ENCODE results near the gene RAB15. TPM values are rescaled to one million over a fixed set of nuclear protein-coding genes. Genes with fewer than 3 reads are reported as not detected.

The RAB15 gene
- polyA plus RNA-seq, 3 donors, result 0.09 to 0.14 (median 0.09) TPM

DNA sequence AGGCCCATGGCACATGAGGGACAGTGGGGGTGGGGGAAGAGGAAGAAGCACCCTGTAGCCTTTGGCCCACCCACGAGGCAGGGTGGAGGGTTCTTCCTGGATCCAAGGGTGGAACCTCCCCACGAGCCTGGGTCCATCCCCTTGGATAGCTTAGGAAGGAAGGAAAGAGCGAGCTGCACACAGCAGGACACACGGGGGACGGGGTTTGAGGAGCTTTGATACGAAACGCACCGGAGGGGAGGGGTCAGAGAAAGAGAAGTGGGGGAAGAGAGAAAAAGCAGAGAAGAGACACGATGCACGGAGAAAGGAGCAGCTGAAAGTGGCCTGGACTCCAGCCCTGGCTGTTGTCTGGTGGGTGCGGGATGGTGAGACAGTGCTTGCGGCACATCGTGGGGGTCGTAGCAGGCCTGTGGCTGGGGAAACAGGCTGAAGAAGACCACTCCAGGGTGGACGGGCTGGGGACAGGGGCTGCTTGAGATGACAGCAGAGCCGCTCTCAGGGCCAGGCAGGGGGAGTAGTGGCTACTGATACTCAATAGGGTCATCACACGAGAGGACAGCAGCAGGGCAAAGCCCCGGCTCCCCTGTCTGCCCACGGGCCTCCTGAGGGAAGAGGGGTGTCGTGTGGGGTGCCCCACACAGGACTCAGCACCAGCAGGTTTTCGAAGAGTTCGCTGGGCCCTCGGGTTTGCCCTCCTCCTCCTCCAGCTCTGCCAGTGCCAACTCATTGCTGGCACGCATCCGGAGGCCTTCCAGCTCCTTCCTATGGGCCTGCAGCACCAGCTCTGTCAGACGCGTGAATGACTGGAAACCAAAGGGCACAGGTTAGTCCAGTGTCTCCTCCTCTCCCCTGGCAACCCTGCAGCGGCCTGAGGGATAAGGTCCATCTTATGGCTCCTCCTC is 24.2 kb downstream of the RAB15 start:
- Histone ChIP-seq H4K20me1 (ENCODE audit: insufficient read depth, low read length) (peaks cover 9% of the 10 kb centered on the region), H2AFZ (ENCODE audit: insufficient read depth, low read depth, low read length, poor library complexity, severe bottlenecking) (no peak overlapping the region), H3K27me3 (ENCODE audit: control insufficient read depth in 2 of 2, insufficient read depth in 2 of 2, low read length in 2 of 2) (no peaks in the 10 kb centered on the region), H3K9ac (ENCODE audit: insufficient read depth, low read length, poor library complexity, severe bottlenecking) (no peak overlapping the region), H3K27ac (ENCODE audit: low read depth in 1 of 2, low read length in 2 of 2) (no peak overlapping the region), H3K79me2 (ENCODE audit: insufficient read depth, low read length) (no peaks in the 10 kb centered on the region), H3K4me3 (replicated peaks in 1 of 3; ENCODE audit: low read depth in 2 of 3, low read length in 3 of 3) (no peak overlapping the region), H3K4me2 (replicated peaks; ENCODE audit: extremely low read depth, low read length, poor library complexity, severe bottlenecking) (no peak overlapping the region), H3K4me1 (ENCODE audit: control insufficient read depth in 1 of 2, insufficient read depth in 2 of 2, low read length in 2 of 2) (peaks cover 11 to 12% of the 10 kb centered on the region in 2 donors), H3K36me3 (replicated peaks in 1 of 2; ENCODE audit: control insufficient read depth in 1 of 2, insufficient read depth in 2 of 2, low read length in 2 of 2) (peaks cover 5 to 38% of the 10 kb centered on the region in 2 donors), H3K9me3 (replicated peaks in 1 of 2; ENCODE audit: control insufficient read depth in 1 of 2, insufficient read depth in 1 of 2, low read length in 2 of 2) (no peaks in the 10 kb centered on the region)
- peaks cover 32 to 41% of the 10 kb centered on the region in 2 donors for H3K36me3 Mint-ChIP-seq
- H3K4me3 Mint-ChIP-seq, result peak overlapping the region in 1 of 2 donors; percentile 51
- DNase-seq, result no peak
- H3K27me3 Mint-ChIP-seq (ENCODE audit: low read depth in 3 of 3), result peaks cover 0 to 2% (median 1%) of the 10 kb centered on the region in 3 donors
- no peaks in the 10 kb centered on the region for H3K9me3 Mint-ChIP-seq
- H3K27ac Mint-ChIP-seq, result peak overlapping the region in 3 of 7 donors; percentile 49 to 58 (median 50)
- WGBS (ENCODE audit: insufficient coverage), result 95% methylated on average over 23 of the region's 28 CpGs
- H3K4me1 Mint-ChIP-seq, result peaks cover 16% of the 10 kb centered on the region
- TF ChIP-seq, protein P1, sequence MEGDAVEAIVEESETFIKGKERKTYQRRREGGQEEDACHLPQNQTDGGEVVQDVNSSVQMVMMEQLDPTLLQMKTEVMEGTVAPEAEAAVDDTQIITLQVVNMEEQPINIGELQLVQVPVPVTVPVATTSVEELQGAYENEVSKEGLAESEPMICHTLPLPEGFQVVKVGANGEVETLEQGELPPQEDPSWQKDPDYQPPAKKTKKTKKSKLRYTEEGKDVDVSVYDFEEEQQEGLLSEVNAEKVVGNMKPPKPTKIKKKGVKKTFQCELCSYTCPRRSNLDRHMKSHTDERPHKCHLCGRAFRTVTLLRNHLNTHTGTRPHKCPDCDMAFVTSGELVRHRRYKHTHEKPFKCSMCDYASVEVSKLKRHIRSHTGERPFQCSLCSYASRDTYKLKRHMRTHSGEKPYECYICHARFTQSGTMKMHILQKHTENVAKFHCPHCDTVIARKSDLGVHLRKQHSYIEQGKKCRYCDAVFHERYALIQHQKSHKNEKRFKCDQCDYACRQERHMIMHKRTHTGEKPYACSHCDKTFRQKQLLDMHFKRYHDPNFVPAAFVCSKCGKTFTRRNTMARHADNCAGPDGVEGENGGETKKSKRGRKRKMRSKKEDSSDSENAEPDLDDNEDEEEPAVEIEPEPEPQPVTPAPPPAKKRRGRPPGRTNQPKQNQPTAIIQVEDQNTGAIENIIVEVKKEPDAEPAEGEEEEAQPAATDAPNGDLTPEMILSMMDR (IDR thresholded peaks at IDR 0.05), result no peak
- intact Hi-C loops (cut with micrococcal nuclease), result no loop called here

DNA sequence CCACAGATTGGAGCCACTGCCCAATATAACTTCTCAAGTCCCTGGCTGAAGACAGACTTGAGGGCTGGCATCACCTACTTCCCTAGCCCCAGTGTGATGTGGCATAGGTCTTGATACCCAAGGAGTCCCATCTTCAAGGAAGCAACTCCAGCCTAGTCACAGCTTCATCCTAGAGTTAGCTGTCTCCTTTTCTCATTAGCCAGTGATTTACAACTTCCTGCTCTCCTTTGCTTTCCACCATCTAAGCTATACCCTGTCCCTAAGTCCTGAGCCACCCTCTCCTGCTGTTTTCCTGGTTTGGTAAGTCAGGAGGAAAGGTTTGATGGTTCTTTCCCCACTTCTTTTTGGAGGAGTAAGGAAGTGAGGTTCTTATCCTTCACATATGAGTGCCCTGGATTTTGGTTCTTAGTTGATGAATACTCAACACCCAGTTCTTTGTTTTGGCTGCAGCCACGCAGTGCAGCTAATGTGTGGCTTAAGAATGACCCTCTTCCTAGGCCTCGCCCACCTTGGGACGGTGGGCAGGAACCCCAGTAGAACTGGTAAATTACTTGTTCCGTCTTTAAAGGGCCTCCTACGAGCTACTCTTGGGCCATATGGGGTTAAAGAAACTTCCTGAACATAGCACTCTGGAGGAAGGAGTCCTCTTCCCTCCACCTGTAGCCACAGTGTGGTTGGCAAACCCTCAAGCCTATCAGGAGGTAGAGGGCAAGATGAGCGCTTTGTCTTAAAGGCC is 25.7 kb downstream of the RAB15 start:
- Histone ChIP-seq H3K4me3 (replicated peaks in 1 of 3; ENCODE audit: low read depth in 2 of 3, low read length in 3 of 3) (no peak overlapping the region), H2AFZ (ENCODE audit: insufficient read depth, low read depth, low read length, poor library complexity, severe bottlenecking) (no peak overlapping the region), H3K9ac (ENCODE audit: insufficient read depth, low read length, poor library complexity, severe bottlenecking) (no peak overlapping the region), H3K9me3 (replicated peaks in 1 of 2; ENCODE audit: control insufficient read depth in 1 of 2, insufficient read depth in 1 of 2, low read length in 2 of 2) (no peaks in the 10 kb centered on the region), H3K4me2 (replicated peaks; ENCODE audit: extremely low read depth, low read length, poor library complexity, severe bottlenecking) (no peak overlapping the region), H4K20me1 (ENCODE audit: insufficient read depth, low read length) (peaks cover 15% of the 10 kb centered on the region), H3K27ac (ENCODE audit: low read depth in 1 of 2, low read length in 2 of 2) (no peak overlapping the region), H3K27me3 (ENCODE audit: control insufficient read depth in 2 of 2, insufficient read depth in 2 of 2, low read length in 2 of 2) (no peaks in the 10 kb centered on the region), H3K79me2 (ENCODE audit: insufficient read depth, low read length) (no peaks in the 10 kb centered on the region), H3K36me3 (replicated peaks in 1 of 2; ENCODE audit: control insufficient read depth in 1 of 2, insufficient read depth in 2 of 2, low read length in 2 of 2) (peaks cover 5 to 51% of the 10 kb centered on the region in 2 donors), H3K4me1 (ENCODE audit: control insufficient read depth in 1 of 2, insufficient read depth in 2 of 2, low read length in 2 of 2) (peaks cover 11 to 12% of the 10 kb centered on the region in 2 donors)
- peaks cover 19% of the 10 kb centered on the region for H3K4me1 Mint-ChIP-seq
- no peak overlapping the region for H3K4me3 Mint-ChIP-seq
- intact Hi-C loops (cut with micrococcal nuclease), result no loop called here
- 100% methylated on average over 2 of the region's 6 CpGs for WGBS (ENCODE audit: insufficient coverage)
- H3K27me3 Mint-ChIP-seq (ENCODE audit: low read depth in 3 of 3), result peaks cover 0 to 2% (median 1%) of the 10 kb centered on the region in 3 donors
- DNase-seq, result no peak
- no peak overlapping the region for H3K27ac Mint-ChIP-seq
- TF ChIP-seq, protein P1 (IDR thresholded peaks at IDR 0.05), result no peak
- peaks cover 43 to 44% of the 10 kb centered on the region in 2 donors for H3K36me3 Mint-ChIP-seq
- H3K9me3 Mint-ChIP-seq, result no peaks in the 10 kb centered on the region
